Hindlimb muscle (tissue), 1 donor: ENCODE results near the gene CD28. TPM values are rescaled to one million over a fixed set of nuclear protein-coding genes. Genes with fewer than 3 reads are reported as not detected.
A peak's percentile ranks its signal among the peaks of the same experiment; 100 is the strongest.
"Not testable (repeated sequence)": the region's sequence is repeated elsewhere in the genome, so short reads cannot be mapped to it uniquely, and the experiment has no call there.

Source experiments
- DNase-seq: peaks from one replicate; pipeline ENCODE4 v3.0.0-alpha.2; 2013
- polyA plus RNA-seq: library from polyadenylated mRNA; unstranded; fragments of 120-200 nt; gene quantifications from one replicate; pipeline ENCODE4 v1.2.1, GENCODE V29; 2013; ENCODE audit not compliant: insufficient read length

Gene CD28
- polyA plus RNA-seq, 1 donor, result 6.0 TPM

- no peak for DNase-seq
Measured at GRCh38 chr2:203687165-203687564, 19.3 kb upstream of the CD28 start.

- DNase-seq, result no peak
Measured at GRCh38 chr2:203688798-203689197, 17.6 kb upstream of the CD28 start.

DNA sequence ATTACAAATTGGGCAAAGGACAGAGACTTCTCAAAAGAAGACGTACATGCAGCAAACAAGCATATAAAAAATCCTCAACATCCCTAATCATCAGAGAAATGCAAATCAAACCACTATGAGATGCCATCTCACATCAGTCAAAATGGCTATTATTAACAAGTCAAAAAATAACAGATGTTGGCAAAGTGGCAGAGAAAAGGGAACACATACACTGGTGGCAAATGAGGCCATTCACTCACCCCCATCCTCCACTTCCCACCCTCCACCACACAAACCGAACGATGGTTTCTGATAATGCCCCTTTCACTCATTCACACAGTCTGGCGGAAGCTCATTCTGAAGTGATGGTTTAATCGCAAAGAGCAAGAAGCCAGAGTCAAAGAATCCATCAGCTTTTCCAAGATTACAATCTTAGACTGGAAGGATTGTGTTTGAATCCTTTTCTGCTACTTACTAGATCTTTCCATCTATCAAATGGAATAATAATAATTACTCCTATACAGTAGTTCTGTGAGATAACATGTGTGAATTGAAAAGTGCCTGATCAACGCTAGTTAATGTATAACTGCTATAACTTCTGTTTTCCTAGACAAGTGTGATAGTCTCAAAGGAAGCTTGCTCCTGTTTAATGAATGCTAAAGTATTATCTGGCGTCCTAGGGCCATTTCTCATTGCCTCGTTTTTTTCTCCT lies 16.9 kb upstream of the CD28 start:
- no peak for DNase-seq

DNA sequence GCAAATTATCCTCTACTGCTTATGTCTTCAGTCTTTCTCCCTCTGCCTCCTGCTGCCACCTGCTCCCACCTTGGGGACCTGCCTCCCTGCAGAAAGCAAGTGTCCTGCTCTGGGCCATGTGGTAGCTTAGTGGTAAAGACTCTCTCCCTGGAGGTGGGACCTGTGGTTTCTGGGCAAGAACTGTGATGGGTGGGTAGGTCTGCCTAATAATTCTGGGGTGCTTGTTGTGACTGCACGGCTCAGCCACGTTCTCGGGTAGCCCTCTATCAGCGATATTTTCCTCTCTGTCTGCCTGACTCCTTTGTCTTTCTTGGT lies 16.4 kb upstream of the CD28 start:
- no peak for DNase-seq

DNA sequence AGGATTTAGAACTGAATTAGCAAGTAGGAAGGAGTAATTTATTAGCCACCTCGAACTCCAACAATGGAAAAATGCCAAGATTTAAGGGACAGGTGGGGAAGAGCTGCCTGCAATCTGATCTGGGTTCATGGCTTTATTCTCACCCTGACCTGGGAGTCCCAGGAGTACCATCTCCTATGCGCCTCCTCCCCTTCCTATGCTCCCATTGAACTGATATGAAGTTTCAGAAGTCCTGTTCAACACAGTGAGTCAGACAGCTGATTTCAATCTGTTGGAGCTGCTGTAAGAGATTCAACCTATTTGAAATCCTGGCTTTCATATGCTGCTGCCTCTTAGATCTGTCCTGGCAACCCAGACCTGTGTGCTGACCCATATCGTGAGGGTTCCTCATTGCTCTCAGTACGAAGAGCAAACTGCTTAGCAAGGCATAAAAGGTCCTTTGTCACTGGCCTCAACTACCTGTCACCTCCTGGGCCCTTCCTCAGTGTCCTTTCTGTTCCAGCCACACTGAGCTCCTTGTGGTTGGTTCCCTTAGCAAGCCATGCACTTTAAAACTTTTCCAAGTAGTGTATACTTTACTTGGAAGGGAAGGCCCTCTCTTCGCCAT lies 15.9 kb upstream of the CD28 start:
- DNase-seq, result no peak

DNA sequence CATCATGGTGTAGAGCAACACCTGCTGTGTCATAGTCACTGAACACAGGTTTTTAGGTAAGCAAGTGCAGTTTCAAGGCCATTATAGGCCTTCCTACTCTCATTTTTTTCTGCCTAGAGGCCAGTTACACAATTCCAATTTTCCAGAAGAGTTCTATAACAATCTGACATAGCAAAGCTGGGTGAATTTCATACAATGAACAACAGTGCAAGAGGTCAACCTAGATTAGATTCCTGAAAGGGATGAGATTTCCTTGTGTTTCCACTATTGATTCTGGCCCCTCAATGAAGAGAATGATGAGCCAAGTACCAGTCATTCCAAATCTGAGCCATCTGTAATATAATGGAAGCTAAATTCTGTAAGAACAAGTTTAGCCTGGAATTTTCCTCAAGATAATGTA lies 15.3 kb upstream of the CD28 start:
- no peak for DNase-seq

- peak; percentile 51 for DNase-seq
Measured at GRCh38 chr2:203692031-203692710, 14.3 kb upstream of the CD28 start.

DNA sequence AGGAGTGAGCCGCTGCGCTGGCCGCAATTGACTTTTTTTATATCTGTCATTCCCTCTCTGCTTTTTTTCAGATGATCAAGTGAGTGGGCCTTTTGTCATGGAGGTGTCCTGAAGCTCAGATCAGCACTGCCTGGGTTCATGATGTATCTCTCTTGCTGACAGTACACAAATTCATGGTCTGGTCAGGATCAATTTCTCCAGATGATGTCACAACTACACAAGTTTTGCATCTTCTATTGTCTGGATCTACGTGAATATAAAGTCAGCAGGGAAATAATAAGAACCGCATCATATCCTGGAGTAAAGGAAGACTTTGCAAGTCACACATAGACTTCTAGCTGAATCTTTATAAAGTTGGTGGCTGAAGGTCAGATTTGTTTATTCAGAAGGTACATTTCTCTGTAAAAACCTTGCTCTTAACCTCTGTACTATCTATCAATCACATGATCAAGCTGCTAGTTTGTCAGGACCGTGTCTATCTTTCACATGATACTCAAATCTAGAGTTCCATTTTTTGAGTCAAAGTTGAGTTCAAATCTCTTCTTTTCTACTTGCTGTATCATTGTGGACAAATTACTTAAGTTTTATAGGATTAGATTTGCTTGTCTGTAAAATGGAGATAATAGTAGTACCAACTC lies 13.1 kb upstream of the CD28 start:
- DNase-seq, result no peak

- no peak for DNase-seq
Measured at GRCh38 chr2:203694191-203694590, 12.2 kb upstream of the CD28 start.

DNA sequence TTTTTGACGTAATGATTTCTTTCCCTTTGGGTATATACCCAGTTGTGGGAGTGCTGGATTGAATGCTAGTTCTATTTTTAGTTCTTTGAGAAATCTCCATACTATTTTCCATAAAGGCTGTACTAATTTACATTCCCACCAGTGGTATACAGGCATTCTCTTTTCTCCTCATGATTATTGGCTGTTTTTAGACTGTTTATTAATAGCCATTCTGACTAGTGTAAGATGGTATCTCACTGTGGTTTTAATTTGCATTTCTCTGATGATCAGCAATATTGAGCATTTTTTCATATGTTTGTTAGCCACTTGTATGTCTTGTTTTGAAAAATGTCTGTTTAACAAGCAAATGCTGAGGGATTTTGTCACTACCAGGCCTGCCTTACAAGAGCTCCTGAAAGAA lies 9.2 kb upstream of the CD28 start:
- no peak for DNase-seq

DNA sequence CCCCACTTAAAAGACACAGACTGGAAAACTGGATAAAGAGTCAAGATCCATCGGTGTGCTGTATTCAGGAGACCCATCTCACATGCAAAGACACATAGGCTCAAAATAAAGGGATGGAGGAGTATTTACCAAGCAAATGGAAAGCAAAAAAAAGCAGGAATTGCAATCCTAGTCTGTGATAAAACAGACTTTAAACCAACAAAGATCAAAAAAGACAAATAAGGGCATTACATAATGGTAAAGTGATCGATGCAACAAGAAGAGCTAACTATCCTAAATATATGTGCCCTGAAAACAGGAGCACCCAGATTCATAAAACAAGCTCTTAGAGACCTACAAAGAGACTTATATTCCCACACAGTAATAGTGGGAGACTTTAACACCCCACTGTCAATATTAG lies 8.7 kb upstream of the CD28 start:
- not testable (repeated sequence) for DNase-seq

GRCh38 chr2:203698410-203698809 lies 8.0 kb upstream of the CD28 start:
- DNase-seq, result not testable (repeated sequence)

GRCh38 chr2:203704430-203704829 lies 2.0 kb upstream of the CD28 start:
- no peak for DNase-seq

GRCh38 chr2:203705178-203705577 lies 1.3 kb upstream of the CD28 start:
- DNase-seq, result no peak

DNA sequence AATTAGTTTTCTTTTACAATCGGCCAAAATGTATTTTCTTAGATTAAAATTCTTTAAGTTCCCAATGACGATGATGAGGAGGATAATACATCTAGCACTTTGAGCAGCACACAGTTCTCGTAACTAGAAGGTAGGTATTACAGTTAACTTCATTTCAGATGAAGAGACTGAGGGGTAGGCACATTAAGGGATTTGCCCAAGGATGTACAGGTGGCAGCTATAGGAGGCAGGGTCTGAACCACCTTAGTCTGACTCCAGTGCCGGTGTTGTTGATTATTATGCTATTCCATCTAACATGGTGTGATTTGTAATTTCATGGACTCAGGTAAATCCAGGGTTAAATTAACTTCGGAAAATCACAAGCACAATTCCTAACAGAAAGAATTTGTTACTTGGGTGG lies 1.1 kb downstream of the CD28 start:
- no peak for DNase-seq

DNA sequence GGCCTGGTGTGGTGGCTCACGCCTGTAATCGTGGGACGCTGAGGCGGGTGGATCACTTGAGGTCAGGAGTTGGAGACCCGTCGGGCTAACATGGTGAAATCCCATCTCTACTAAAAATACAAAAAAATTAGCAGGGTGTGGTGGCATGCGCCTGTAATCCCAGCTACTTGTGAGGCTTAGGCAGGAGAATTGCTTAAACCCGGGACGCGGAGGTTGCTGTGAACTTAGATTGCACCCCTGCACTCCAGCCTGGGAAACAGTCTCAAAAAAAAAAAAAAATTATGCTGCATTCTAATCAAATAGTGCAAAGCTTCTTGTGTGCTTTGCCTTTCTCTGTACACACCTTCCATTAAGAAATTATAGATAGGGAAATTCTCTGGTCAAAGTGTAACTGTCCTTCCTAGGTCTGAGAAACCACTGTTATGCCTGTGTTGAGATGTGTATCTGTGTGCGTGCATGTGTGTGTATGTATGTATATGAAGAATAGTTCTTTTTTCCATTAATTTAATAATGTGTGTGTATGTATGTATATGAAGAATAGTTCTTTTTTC lies 2.5 kb downstream of the CD28 start:
- no peak for DNase-seq

- no peak for DNase-seq
Measured at GRCh38 chr2:203709416-203710040, 3.1 kb downstream of the CD28 start.

- no peak for DNase-seq
Measured at GRCh38 chr2:203710226-203710625, 3.8 kb downstream of the CD28 start.

DNA sequence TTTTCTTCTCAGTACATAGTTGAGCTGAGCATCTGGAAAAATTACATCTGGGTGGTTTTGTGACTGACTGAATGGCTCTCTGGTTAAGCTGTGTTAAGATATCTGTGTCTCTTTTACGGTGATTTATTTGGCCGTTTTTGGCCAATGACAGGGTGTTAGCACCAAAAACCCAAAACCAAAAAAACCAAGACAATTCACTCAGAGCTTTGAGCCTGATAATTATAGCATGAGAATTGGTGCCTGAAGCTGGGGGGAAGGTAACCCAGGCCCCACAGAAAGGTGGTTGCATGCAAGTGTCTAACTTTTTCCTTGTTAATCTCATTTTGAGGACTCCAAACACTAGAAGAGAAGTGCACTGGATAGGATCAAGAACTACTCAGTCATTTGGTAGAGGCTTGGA lies 4.5 kb downstream of the CD28 start:
- no peak for DNase-seq

DNA sequence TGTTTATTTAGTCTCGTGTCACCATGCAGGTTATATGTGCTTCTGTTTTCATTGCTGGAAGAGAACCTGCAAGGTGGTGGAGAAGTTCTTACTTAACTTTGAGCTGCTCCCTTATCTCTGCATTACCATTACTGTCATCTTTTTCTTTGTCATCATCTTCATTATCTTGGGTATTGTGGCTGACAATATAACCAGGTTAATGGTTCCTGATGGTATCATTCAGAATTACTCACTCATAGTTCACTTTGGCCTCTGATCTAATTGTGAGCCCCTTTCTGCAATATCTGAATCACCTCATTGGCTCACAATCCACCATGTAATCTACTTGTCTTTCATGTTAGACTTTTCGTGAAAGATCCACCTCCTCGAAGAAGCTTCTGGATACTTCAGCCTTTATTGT lies 5.0 kb downstream of the CD28 start:
- DNase-seq, result no peak

- no peak for DNase-seq
Measured at GRCh38 chr2:203713381-203713780, 6.9 kb downstream of the CD28 start.

DNA sequence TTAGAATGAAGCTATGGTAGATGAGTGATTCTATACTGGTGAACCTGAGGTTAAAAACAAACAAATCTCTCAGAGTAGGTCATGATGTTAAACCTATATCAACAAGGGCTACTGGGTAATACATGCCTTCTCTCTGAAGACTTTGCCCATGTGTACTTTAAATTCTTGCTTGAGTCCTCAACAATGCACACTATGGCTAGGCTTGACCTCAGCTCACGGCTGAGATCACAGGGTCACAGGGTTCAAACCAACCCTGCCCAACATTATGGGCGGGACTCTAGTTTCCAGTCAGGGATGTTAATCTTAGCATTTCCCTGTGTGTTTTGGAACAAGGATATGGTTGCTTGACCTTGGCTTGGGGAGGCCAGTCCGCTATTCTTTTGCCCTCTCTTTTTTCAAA lies 7.7 kb downstream of the CD28 start:
- no peak for DNase-seq

DNA sequence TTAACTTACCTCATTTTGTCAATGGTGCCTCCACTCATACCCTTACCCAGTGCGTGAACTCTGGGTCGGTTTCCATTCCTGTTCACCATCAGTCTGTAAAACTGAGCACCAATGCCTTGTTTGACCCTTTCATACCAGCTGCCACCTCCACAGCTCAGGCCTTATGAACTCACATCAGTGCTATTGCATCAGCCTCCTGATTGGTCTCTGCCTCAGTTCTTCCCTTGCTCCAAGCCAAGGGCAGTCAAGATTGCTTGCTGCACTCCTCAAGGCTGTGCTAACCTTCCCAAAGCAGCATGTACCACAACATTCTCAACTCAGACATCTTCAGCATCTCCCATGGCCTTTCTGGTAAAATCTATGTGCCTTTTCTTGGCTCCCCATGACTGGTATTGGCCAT lies 9.3 kb downstream of the CD28 start:
- no peak for DNase-seq
